NT2/D1 (cell line): ENCODE results near the gene RAB40B.
A peak's percentile ranks its signal among the peaks of the same experiment; 100 is the strongest.

Experiments
- DNase-seq: peaks from one replicate; pipeline ENCODE4 v3.0.0-alpha.2; 2011; ENCODE audit warnings: low read depth, low spot score
- H3K27me3 ChIP-seq: 2 replicates; pipeline ENCODE4 v1.6.0; 2011; ENCODE audit warnings: mild to moderate bottlenecking; ENCODE audit not compliant: insufficient read length, insufficient read depth
- H3K36me3 ChIP-seq: 2 replicates; pipeline ENCODE4 v1.6.1; 2011; ENCODE audit warnings: mild to moderate bottlenecking, low read length, mixed read lengths; ENCODE audit not compliant: insufficient read depth, insufficient read length
- H3K4me1 ChIP-seq: 2 replicates; pipeline ENCODE4 v1.5.1; 2011; ENCODE audit not compliant: insufficient read depth, insufficient read length
- H3K4me3 ChIP-seq: 2 replicates; pipeline ENCODE4 v1.5.1; 2011; ENCODE audit warnings: low read depth; ENCODE audit not compliant: insufficient read length
- H3K9ac ChIP-seq: 2 replicates; pipeline ENCODE4 v1.6.0; 2011; ENCODE audit warnings: low read depth; ENCODE audit not compliant: insufficient read length
- H3K9me3 ChIP-seq: 2 replicates; pipeline ENCODE4 v1.5.1; 2011; ENCODE audit warnings: mild to moderate bottlenecking, low read length; ENCODE audit not compliant: insufficient read depth
- SUZ12 ChIP-seq: IDR thresholded peaks from 2 replicates; pipeline ENCODE4 v1.6.1; 2011; ENCODE audit not compliant: insufficient read length, insufficient read depth; ENCODE audit errors: extremely low read depth
- YY1 ChIP-seq: IDR thresholded peaks from 2 replicates; pipeline ENCODE4 v1.6.1; 2011; ENCODE audit not compliant: insufficient read length, insufficient read depth
- ZNF274 ChIP-seq: IDR thresholded peaks from 2 replicates; pipeline ENCODE4 v1.6.1; 2011; ENCODE audit warnings: mild to moderate bottlenecking, low read depth, low read length

RAB40B gene

GRCh38 chr17:82702231-82702927, 3.9 kb upstream of the RAB40B start:
- DNase-seq: no peak
- Histone ChIP-seq H3K36me3 (no peaks in the 10 kb centered on the region), H3K4me3 (no peak overlapping the region), H3K4me1 (peaks cover 13% of the 10 kb centered on the region), H3K27me3 (peaks cover 31% of the 10 kb centered on the region), H3K9ac (no peak overlapping the region), H3K9me3 (no peaks in the 10 kb centered on the region)
- TF ChIP-seq ZNF274 (no peak), YY1 (no peak), SUZ12 (no peak)

GRCh38 chr17:82699551-82699950, 1.1 kb upstream of the RAB40B start:
- no peak for DNase-seq
- TF ChIP-seq YY1 (no peak), ZNF274 (no peak), SUZ12 (no peak)
- Histone ChIP-seq H3K4me1 (peaks cover 17% of the 10 kb centered on the region), H3K4me3 (peak overlapping the region; percentile 68), H3K36me3 (no peaks in the 10 kb centered on the region), H3K27me3 (peaks cover 45% of the 10 kb centered on the region), H3K9ac (no peak overlapping the region), H3K9me3 (peaks cover 12% of the 10 kb centered on the region; the same call in 1 of the 2 replicates)

- TF ChIP-seq SUZ12: peak; percentile 51
- TF ChIP-seq ZNF274: no peak
- TF ChIP-seq YY1: no peak
- DNase-seq: no peak
- peaks cover 17% of the 10 kb centered on the region; the same call in 1 of the 2 replicates for H3K9me3 ChIP-seq
- peaks cover 45% of the 10 kb centered on the region for H3K27me3 ChIP-seq
- H3K36me3 ChIP-seq: no peaks in the 10 kb centered on the region
- H3K4me3 ChIP-seq: peak overlapping the region; percentile 68
- H3K4me1 ChIP-seq: peaks cover 17% of the 10 kb centered on the region
- peak overlapping the region; percentile 57 for H3K9ac ChIP-seq
Observed at GRCh38 chr17:82698974-82699442, 510 bp upstream of the RAB40B start.

- Histone ChIP-seq H3K9ac (peak overlapping the region; percentile 53), H3K27me3 (peaks cover 45% of the 10 kb centered on the region), H3K4me3 (peak overlapping the region; percentile 49), H3K9me3 (peaks cover 18% of the 10 kb centered on the region; the same call in 1 of the 2 replicates), H3K36me3 (no peaks in the 10 kb centered on the region), H3K4me1 (peaks cover 18% of the 10 kb centered on the region)
- no peak for TF ChIP-seq ZNF274
- no peak for TF ChIP-seq YY1
- TF ChIP-seq SUZ12: no peak
- DNase-seq: no peak
Observed at GRCh38 chr17:82697808-82698064, 762 bp downstream of the RAB40B start.

GRCh38 chr17:82696916-82697807, 1.3 kb downstream of the RAB40B start:
- peak overlapping the region; percentile 49 for H3K4me3 ChIP-seq
- peaks cover 45% of the 10 kb centered on the region for H3K27me3 ChIP-seq
- peaks cover 20% of the 10 kb centered on the region for H3K4me1 ChIP-seq
- no peaks in the 10 kb centered on the region for H3K36me3 ChIP-seq
- peak overlapping the region; percentile 53 for H3K9ac ChIP-seq
- DNase-seq: no peak
- TF ChIP-seq ZNF274: no peak
- TF ChIP-seq YY1: no peak
- no peak for TF ChIP-seq SUZ12
- H3K9me3 ChIP-seq: peaks cover 18% of the 10 kb centered on the region; the same call in 1 of the 2 replicates

- Histone ChIP-seq H3K4me3 (no peak overlapping the region), H3K9me3 (peaks cover 18% of the 10 kb centered on the region; the same call in 1 of the 2 replicates), H3K27me3 (peaks cover 45% of the 10 kb centered on the region), H3K36me3 (no peaks in the 10 kb centered on the region), H3K9ac (no peak overlapping the region), H3K4me1 (peaks cover 18% of the 10 kb centered on the region)
- no peak for TF ChIP-seq SUZ12
- TF ChIP-seq ZNF274: no peak
- TF ChIP-seq YY1: no peak
- no peak for DNase-seq
Observed at GRCh38 chr17:82696259-82696658, 2.2 kb downstream of the RAB40B start.

GRCh38 chr17:82694647-82695046, 3.9 kb downstream of the RAB40B start:
- peaks cover 18% of the 10 kb centered on the region for H3K4me1 ChIP-seq
- H3K9me3 ChIP-seq: peaks cover 18% of the 10 kb centered on the region; the same call in 1 of the 2 replicates
- no peak for TF ChIP-seq YY1
- no peak for TF ChIP-seq ZNF274
- TF ChIP-seq SUZ12: no peak
- no peak overlapping the region for H3K4me3 ChIP-seq
- H3K9ac ChIP-seq: no peak overlapping the region
- DNase-seq: no peak
- no peaks in the 10 kb centered on the region for H3K36me3 ChIP-seq
- peaks cover 30% of the 10 kb centered on the region for H3K27me3 ChIP-seq
